ENCODE measurements around the gene ADAMTSL5. TPM values are rescaled to one million over a fixed set of nuclear protein-coding genes. Genes with fewer than 3 reads are reported as not detected.
A peak's percentile ranks its signal among the peaks of the same experiment; 100 is the strongest.

The ADAMTSL5 gene
- total and polyA plus RNA-seq, 9 of the 15 experiments (the other 6 are each of a cell fraction or from before 2014, with no cell fraction given): 1.0 to 11.6 (median 4.1) TPM

DNA sequence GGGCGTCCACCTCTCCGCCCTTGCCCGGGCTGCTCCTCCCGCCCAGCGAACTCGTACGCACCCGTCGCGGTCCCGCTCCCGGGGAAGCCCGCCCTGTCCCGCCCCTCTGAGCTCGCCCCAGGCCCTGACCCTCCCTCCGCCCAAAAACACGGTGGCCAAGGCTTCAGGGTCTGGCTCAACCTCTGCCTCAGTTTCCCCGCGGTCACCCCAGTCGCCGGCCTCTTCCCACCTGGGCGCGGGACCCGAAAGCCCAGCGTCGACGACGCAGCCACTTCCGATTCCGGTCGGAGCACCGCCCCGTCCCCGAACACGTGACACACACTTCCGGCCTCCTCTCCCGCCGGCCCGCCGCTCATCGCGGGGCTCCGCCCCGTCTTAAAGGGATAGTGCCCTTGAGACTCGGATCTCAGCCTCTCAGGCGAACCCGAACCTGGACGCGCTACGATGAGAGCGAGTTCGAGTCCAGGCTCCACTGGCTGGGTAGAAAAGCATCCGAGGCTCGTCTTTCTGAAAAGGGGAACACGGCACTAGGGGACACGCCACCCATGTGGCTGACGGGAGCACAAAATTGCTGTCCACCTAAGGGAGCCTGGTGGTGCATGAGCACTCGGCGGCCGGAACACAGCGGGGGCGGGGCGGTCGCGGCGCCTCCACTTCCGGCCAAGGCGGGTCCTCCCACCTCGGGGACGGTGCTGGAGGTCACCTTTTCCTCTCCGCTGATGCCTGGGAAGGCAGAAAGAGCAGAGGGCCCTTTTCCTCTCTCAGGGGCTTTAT lies 33.7 kb downstream of the ADAMTSL5 start, which contains the start of gene C19orf25 (continued):
- TF ChIP-seq ZNF407 (IDR thresholded peaks at IDR 0.05; ENCODE audit: low read depth): peak; percentile 72; the same call in 1 of the 2 replicates
- peak; percentile 23; the same call in 1 of the 2 replicates for TF ChIP-seq BHLHE40 (IDR thresholded peaks at IDR 0.05; ENCODE audit: low read length)
- TF ChIP-seq CEBPG (CRISPR knock-in tag; IDR thresholded peaks at IDR 0.05): no peak
- no peak for TF ChIP-seq CEBPG (tag; conservative IDR thresholded peaks at IDR 0.05 in 1 of 2, IDR thresholded peaks at IDR 0.05 in 1 of 2)
- TF ChIP-seq ETS2 (tag; IDR thresholded peaks at IDR 0.05; ENCODE audit: borderline replicate concordance, poor library complexity, severe bottlenecking): no peak
- peak; percentile 81 for TF ChIP-seq NCOA1 (IDR thresholded peaks at IDR 0.05; ENCODE audit: low read depth)
- TF ChIP-seq, protein P1, sequence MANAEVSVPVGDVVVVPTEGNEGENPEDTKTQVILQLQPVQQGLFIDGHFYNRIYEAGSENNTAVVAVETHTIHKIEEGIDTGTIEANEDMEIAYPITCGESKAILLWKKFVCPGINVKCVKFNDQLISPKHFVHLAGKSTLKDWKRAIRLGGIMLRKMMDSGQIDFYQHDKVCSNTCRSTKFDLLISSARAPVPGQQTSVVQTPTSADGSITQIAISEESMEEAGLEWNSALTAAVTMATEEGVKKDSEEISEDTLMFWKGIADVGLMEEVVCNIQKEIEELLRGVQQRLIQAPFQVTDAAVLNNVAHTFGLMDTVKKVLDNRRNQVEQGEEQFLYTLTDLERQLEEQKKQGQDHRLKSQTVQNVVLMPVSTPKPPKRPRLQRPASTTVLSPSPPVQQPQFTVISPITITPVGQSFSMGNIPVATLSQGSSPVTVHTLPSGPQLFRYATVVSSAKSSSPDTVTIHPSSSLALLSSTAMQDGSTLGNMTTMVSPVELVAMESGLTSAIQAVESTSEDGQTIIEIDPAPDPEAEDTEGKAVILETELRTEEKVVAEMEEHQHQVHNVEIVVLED (CRISPR knock-in tag; IDR thresholded peaks at IDR 0.05): peak; percentile 55
- peak; percentile 83 for TF ChIP-seq TAF9B (IDR thresholded peaks at IDR 0.05; ENCODE audit: partially characterized antibody)
- TF ChIP-seq ZNF282 (CRISPR knock-in tag; IDR thresholded peaks at IDR 0.05): no peak
- TF ChIP-seq ZNF212 (CRISPR knock-in tag; IDR thresholded peaks at IDR 0.05): no peak
- TF ChIP-seq EP400 (IDR thresholded peaks at IDR 0.05): peak; percentile 96
- peak; percentile 79; the same call in 1 of the 2 replicates for TF ChIP-seq TFAP4 (CRISPR knock-in tag; IDR thresholded peaks at IDR 0.05; ENCODE audit: borderline replicate concordance)
- no peak for TF ChIP-seq ZHX1 (conservative IDR thresholded peaks at IDR 0.05; ENCODE audit: low read length)
- no peak for TF ChIP-seq NFRKB (IDR thresholded peaks at IDR 0.05; ENCODE audit: low read depth)
